Mammary epithelial cell (primary cell): Measurements from ENCODE around the gene ATP13A2.

Experiments
- EZH2 ChIP-seq: IDR thresholded peaks from 2 replicates; pipeline ENCODE4 v1.6.1; 2012; ENCODE audit warnings: low read length, inconsistent platforms, borderline replicate concordance
- TF ChIP-seq, protein P1 (sequence below), 2 donors: IDR thresholded peaks in 1 of 2; conservative IDR thresholded peaks in 1 of 2; 2 replicates each; pipeline ENCODE4 v1.5.1; 2011 to 2012; ENCODE audit warnings: inconsistent platforms in 2 of 2, low read length in 2 of 2, mild to moderate bottlenecking in 2 of 2, control low read depth in 1 of 2, low read depth in 1 of 2; ENCODE audit not compliant: insufficient read depth in 1 of 2; ENCODE audit errors: extremely low read depth in 1 of 2

DNA sequence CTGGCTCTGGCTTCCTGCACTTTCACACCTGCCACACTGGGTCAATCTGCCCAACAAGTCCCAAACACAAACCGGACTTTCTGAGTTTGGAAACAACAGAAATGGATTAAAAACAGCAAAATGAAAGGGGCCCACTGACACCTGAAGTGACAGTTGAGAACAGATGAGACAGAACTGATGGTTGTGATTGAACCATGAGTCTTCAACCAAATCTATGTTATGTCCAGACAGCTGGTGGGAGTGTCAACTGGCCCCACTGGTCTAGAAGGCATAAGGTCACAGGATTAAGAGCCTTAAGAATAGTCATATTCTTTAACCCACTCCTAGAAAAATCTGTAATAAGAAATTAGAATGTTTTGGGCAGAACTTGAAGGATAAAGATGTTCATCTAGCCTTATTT lies 13.0 kb upstream of the ATP13A2 start:
- TF ChIP-seq, protein P1, sequence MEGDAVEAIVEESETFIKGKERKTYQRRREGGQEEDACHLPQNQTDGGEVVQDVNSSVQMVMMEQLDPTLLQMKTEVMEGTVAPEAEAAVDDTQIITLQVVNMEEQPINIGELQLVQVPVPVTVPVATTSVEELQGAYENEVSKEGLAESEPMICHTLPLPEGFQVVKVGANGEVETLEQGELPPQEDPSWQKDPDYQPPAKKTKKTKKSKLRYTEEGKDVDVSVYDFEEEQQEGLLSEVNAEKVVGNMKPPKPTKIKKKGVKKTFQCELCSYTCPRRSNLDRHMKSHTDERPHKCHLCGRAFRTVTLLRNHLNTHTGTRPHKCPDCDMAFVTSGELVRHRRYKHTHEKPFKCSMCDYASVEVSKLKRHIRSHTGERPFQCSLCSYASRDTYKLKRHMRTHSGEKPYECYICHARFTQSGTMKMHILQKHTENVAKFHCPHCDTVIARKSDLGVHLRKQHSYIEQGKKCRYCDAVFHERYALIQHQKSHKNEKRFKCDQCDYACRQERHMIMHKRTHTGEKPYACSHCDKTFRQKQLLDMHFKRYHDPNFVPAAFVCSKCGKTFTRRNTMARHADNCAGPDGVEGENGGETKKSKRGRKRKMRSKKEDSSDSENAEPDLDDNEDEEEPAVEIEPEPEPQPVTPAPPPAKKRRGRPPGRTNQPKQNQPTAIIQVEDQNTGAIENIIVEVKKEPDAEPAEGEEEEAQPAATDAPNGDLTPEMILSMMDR (conservative IDR thresholded peaks at IDR 0.05 in 1 of 2, IDR thresholded peaks at IDR 0.05 in 1 of 2; ENCODE audit: extremely low read depth in 1 of 2, insufficient read depth in 1 of 2, low read depth in 1 of 2, low read length in 2 of 2) = no peak
- TF ChIP-seq EZH2 = no peak
